OCI-LY7 (cell line): ENCODE measurements around the gene RNU7-1. TPM values are rescaled to one million over a fixed set of nuclear protein-coding genes. Genes with fewer than 3 reads are reported as not detected.

Source experiments
- BruUV-seq: library from RNA; stranded (reverse); fragments of 400-500 nt; replicated peaks from 2 replicates; lab custom pipeline; 2021; lab: Mats Ljungman, UMichigan
- CTCF ChIA-PET: fragments of 300-600 bp; sonication (Branson Sonifier 250); formaldehyde crosslinking; loops from one replicate; lab custom pipeline; 2022; ENCODE audit warnings: antibody characterized with exemption; ENCODE audit not compliant: unreplicated experiment; lab: Charles Lee
- POLR2A ChIA-PET: fragments of 300-600 bp; sonication (Branson Sonifier 250); formaldehyde crosslinking; loops from one replicate; lab custom pipeline; 2022; ENCODE audit warnings: antibody characterized with exemption; lab: Charles Lee
- DNase-seq: peaks from one replicate; pipeline ENCODE4 v3.0.0-alpha.2; 2015; ENCODE audit warnings: low spot score
- H2AFZ ChIP-seq: fragments of 200-600 bp; sonication (generic), shearing (Covaris generic); 2 replicates; pipeline ENCODE4 v1.6.1; 2014; ENCODE audit warnings: mild to moderate bottlenecking, antibody characterized with exemption, low read length, moderate library complexity
- H3K27ac ChIP-seq: fragments of 200-600 bp; sonication (generic); 2 replicates; pipeline ENCODE4 v1.5.1; 2014; ENCODE audit warnings: mixed run types, low read depth, mild to moderate bottlenecking, moderate library complexity, low read length, inconsistent platforms; ENCODE audit not compliant: poor library complexity, severe bottlenecking
- H3K36me3 ChIP-seq: fragments of 200-600 bp; sonication (generic); 2 replicates; pipeline ENCODE4 v1.6.1; 2014; ENCODE audit warnings: mild to moderate bottlenecking, antibody characterized with exemption, low read length, moderate library complexity, mixed read lengths; ENCODE audit not compliant: insufficient read depth
- H3K4me1 ChIP-seq: fragments of 200-600 bp; sonication (generic); 2 replicates; pipeline ENCODE4 v1.5.1; 2014; ENCODE audit warnings: mild to moderate bottlenecking, low read length; ENCODE audit not compliant: insufficient read depth, poor library complexity, severe bottlenecking
- H3K4me2 ChIP-seq: fragments of 200-600 bp; sonication (generic); 2 replicates; pipeline ENCODE4 v1.6.1; 2014; ENCODE audit warnings: mild to moderate bottlenecking, low read length
- H3K4me3 ChIP-seq: fragments of 200-600 bp; sonication (generic); 2 replicates; pipeline ENCODE4 v1.5.1; 2014; ENCODE audit warnings: mild to moderate bottlenecking, low read depth, low read length; ENCODE audit not compliant: poor library complexity, severe bottlenecking
- H3K79me2 ChIP-seq: fragments of 200-600 bp; sonication (generic); 2 replicates; pipeline ENCODE4 v1.6.1; 2016; ENCODE audit warnings: low read depth, mild to moderate bottlenecking, low read length, moderate library complexity, mixed read lengths; ENCODE audit not compliant: insufficient read depth
- H3K9me2 ChIP-seq: fragments of 200-600 bp; sonication (generic); 2 replicates; pipeline ENCODE4 v1.6.1; 2016; ENCODE audit warnings: mild to moderate bottlenecking, low read length, mixed read lengths; ENCODE audit not compliant: insufficient read depth
- H3K9me3 ChIP-seq: fragments of 200-600 bp; sonication (generic); 2 replicates; pipeline ENCODE4 v1.6.1; 2014; ENCODE audit warnings: mild to moderate bottlenecking, mixed run types, low read length, mixed read lengths
- H4K20me1 ChIP-seq: fragments of 200-600 bp; sonication (generic); 2 replicates; pipeline ENCODE4 v1.6.1; 2014; ENCODE audit warnings: mild to moderate bottlenecking, antibody characterized with exemption, low read length, moderate library complexity, mixed read lengths; ENCODE audit not compliant: insufficient read depth
- EZH2phosphoT487 ChIP-seq: fragments of 200-600 bp; sonication (generic); IDR thresholded peaks from 2 replicates; pipeline ENCODE4 v1.6.1; 2018; ENCODE audit warnings: low read depth, borderline replicate concordance, mild to moderate bottlenecking, mixed run types, antibody characterized with exemption, low read length, moderate library complexity, mixed read lengths
- intact Hi-C: fragments of 100-400 bp; cut with micrococcal nuclease; formaldehyde crosslinking; loops from one replicate; pipeline ENCODE4 v1.10.0; 2022; ENCODE audit not compliant: unreplicated experiment
- total RNA-seq, 2 experiments: library from RNA; depleted of rRNA in 1 of 2; stranded (reverse); fragments of >200 nt in 1 of 2; shearing (Covaris generic) in 1 of 2; gene quantifications; 2 replicates each; pipeline ENCODE4 v1.2.3, GENCODE V29; 2014 to 2022
- TF ChIP-seq, protein P1 (sequence below): fragments of 200-600 bp; sonication (generic); conservative IDR thresholded peaks from 2 replicates; pipeline ENCODE4 v1.5.1; 2014; ENCODE audit warnings: mild to moderate bottlenecking, antibody characterized with exemption, low read length, moderate library complexity, mixed read lengths

RNU7-1 gene
- total RNA-seq, 2 experiments from 2014 or later: not detected

DNA sequence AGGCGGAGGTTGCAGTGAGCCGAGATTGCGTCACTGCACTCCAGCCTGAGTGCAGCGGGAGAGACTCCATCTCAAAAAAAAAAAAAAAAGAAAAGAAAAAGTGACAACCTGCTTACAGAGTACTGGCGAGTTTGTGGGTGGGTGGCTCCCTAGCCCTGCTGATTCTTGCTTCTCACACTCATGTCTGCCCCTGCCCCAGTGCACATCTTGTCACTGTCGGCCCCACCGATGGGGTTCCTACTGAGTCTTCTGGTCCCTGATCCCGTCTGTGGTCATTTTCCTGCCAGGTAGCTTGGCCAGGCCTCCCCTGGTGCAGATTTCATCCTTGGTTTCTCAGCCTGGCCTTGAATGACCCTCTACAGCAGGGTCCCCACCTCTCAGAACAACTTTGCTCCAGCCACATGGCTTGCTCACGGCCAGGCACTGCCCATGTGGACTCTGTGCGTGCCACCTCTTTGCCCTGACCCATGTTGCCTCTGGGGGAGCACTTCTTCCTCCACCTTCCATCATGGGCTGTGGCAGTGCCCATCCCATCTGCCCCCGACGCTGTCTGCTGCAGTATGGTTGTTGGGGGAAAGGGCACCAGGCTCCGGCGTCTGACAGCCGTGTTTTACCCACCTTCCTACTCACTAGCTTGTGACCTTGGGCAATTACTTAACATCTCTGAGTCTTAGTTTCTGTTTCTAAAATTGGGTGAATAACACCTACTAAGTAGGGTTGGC is 5.4 kb downstream of the RNU7-1 start:
- H4K20me1 ChIP-seq: no peaks in the 10 kb centered on the region
- H3K4me2 ChIP-seq: peak overlapping the region; percentile 25
- H3K9me2 ChIP-seq: no peaks in the 10 kb centered on the region
- H2AFZ ChIP-seq: peak overlapping the region; percentile 14; the same call in 1 of the 2 replicates
- TF ChIP-seq EZH2phosphoT487: no peak
- TF ChIP-seq, protein P1, sequence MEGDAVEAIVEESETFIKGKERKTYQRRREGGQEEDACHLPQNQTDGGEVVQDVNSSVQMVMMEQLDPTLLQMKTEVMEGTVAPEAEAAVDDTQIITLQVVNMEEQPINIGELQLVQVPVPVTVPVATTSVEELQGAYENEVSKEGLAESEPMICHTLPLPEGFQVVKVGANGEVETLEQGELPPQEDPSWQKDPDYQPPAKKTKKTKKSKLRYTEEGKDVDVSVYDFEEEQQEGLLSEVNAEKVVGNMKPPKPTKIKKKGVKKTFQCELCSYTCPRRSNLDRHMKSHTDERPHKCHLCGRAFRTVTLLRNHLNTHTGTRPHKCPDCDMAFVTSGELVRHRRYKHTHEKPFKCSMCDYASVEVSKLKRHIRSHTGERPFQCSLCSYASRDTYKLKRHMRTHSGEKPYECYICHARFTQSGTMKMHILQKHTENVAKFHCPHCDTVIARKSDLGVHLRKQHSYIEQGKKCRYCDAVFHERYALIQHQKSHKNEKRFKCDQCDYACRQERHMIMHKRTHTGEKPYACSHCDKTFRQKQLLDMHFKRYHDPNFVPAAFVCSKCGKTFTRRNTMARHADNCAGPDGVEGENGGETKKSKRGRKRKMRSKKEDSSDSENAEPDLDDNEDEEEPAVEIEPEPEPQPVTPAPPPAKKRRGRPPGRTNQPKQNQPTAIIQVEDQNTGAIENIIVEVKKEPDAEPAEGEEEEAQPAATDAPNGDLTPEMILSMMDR: peak; percentile 46; the same call in 1 of the 2 replicates
- no TSS peak for BruUV-seq
- no peak for DNase-seq
- no peaks in the 10 kb centered on the region for H3K36me3 ChIP-seq
- H3K4me1 ChIP-seq: peaks cover 85% of the 10 kb centered on the region
- H3K9me3 ChIP-seq: no peaks in the 10 kb centered on the region
- H3K79me2 ChIP-seq: peaks cover 9% of the 10 kb centered on the region; the same call in 1 of the 2 replicates
- H3K27ac ChIP-seq: no peak overlapping the region
- intact Hi-C loops: no loop called here
- H3K4me3 ChIP-seq: no peak overlapping the region
- CTCF ChIA-PET: interaction anchor here (1.0 to 1.5 kb wide), 2 partner anchors 10 to 12 kb away, joined by 3 read pairs; no protein-coding TSS in a partner anchor
- POLR2A ChIA-PET: interaction anchor here (0.7 to 1.2 kb wide), 4 partner anchors 8 to 318 kb away, joined by 3 to 16 read pairs (median 4); no protein-coding TSS in a partner anchor

DNA sequence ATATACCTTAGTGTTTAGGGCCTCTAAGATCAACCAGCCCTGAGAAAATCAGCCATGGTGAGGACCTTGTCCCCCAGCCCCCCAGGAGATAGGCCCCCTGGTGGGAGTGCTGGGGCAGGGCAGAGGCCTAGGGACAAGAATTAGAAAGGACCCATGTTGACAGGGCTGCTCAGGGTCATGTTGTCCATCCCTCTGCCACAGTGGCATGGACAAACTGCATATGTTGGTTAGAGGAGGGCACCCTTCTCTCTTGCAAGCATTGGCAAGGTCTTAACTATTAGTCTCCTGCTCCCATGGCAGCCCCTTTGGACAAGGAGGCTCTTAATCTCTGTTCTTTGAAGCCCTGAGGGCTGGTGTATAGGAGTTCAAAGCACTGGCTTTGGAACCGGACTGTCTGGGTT is 6.8 kb downstream of the RNU7-1 start:
- BruUV-seq: no TSS peak
- intact Hi-C loops: no loop called here

More for the DNA sequence above, 6.8 kb downstream of the RNU7-1 start:
- H3K4me3 ChIP-seq: peak overlapping the region; percentile 67
- H3K4me2 ChIP-seq: peak overlapping the region; percentile 87
- TF ChIP-seq, protein P1: peak; percentile 82
- TF ChIP-seq EZH2phosphoT487: no peak
- H3K27ac ChIP-seq: peak overlapping the region; percentile 49
- no peaks in the 10 kb centered on the region for H3K9me2 ChIP-seq
- peaks cover 2% of the 10 kb centered on the region; the same call in 1 of the 2 replicates for H3K79me2 ChIP-seq
- ChIA-PET CTCF (interaction anchor here (1.2 to 1.5 kb wide), 2 partner anchors 10 to 18 kb away, joined by 3 read pairs; no protein-coding TSS in a partner anchor), POLR2A (interaction anchor here (1.9 kb wide), 1 partner anchor 10 kb away, joined by 14 read pairs; no protein-coding TSS in a partner anchor)
- no peaks in the 10 kb centered on the region for H4K20me1 ChIP-seq
- no peaks in the 10 kb centered on the region for H3K36me3 ChIP-seq
- peak overlapping the region; percentile 46; the same call in 1 of the 2 replicates for H2AFZ ChIP-seq
- H3K4me1 ChIP-seq: peaks cover 92% of the 10 kb centered on the region
- H3K9me3 ChIP-seq: no peaks in the 10 kb centered on the region
- peak; percentile 67 for DNase-seq
